Heart right ventricle (tissue), 16 donors: Measurements from ENCODE around the gene NFIB. TPM values are rescaled to one million over a fixed set of nuclear protein-coding genes. Genes with fewer than 3 reads are reported as not detected.

ENCODE experiments used
- ATAC-seq, 8 donors: fragments of 200-7000 bp; cut with Tn5 transposase; one replicate each; pipeline ENCODE4 v1.9.1; 2020; ENCODE audit warnings: mild to moderate bottlenecking in 8 of 8, moderate library complexity in 8 of 8, moderate number of reproducible peaks in 1 of 8
- DNase-seq, 2 donors: peaks; one replicate each; pipeline ENCODE4 v3.0.0-alpha.2; 2020
- H3K27ac ChIP-seq, 10 donors: fragments of 200-600 bp; sonication (generic) in 2 of 10; one replicate each; pipeline versions ENCODE4 v1.5.0 to v1.8.0; 2020 to 2022; ENCODE audit warnings: mild to moderate bottlenecking in 3 of 10
- H3K27me3 ChIP-seq, 7 donors: fragments of 200-600 bp; one replicate each; pipeline ENCODE4 v1.8.0; 2021 to 2022; ENCODE audit warnings: mild to moderate bottlenecking in 2 of 7
- H3K36me3 ChIP-seq, 9 donors: fragments of 200-600 bp; sonication (generic) in 1 of 9; one replicate each; pipeline versions ENCODE4 v1.5.0 to v1.8.0; 2020 to 2022; ENCODE audit warnings: mild to moderate bottlenecking in 2 of 9
- H3K4me1 ChIP-seq, 9 donors: fragments of 200-600 bp; sonication (generic) in 1 of 9; one replicate each; pipeline versions ENCODE4 v1.5.0 to v1.8.0; 2020 to 2022; ENCODE audit warnings: mild to moderate bottlenecking in 4 of 9
- H3K4me3 ChIP-seq, 10 donors: fragments of 200-600 bp; sonication (generic) in 2 of 10; one replicate each; pipeline versions ENCODE4 v1.5.0 to v1.8.0; 2020 to 2022; ENCODE audit warnings: mild to moderate bottlenecking in 7 of 10, moderate library complexity in 2 of 10
- H3K9me3 ChIP-seq, 11 donors: fragments of 200-600 bp in 10 of 11; sonication (generic) in 2 of 11; one replicate each; pipeline versions ENCODE4 v1.5.0 to v1.8.0; 2013 to 2022; ENCODE audit warnings: mild to moderate bottlenecking in 2 of 11, control low read depth in 1 of 11, moderate library complexity in 1 of 11
- CTCF ChIP-seq, 9 donors: fragments of 200-600 bp; sonication (generic) in 2 of 9; IDR thresholded peaks; one replicate each; pipeline versions ENCODE4 v1.5.0 to v1.8.0; 2021 to 2022; ENCODE audit warnings: antibody characterized with exemption in 9 of 9, mild to moderate bottlenecking in 5 of 9, moderate library complexity in 1 of 9
- WGBS, 2 donors: extraction: QIAGEN DNeasy Blood & Tissue Kit; methylation state at CpG; one replicate each; pipeline ENCODE4 v1.1.7; 2013; ENCODE audit warnings: inconsistent platforms in 1 of 2; 5-methylcytosine and 5-hydroxymethylcytosine counted together
- intact Hi-C, 10 donors: fragments of 100-400 bp; cut with DNase I; formaldehyde crosslinking; loops; one replicate each; pipeline versions ENCODE4 v1.11.1 to v1.14.2; 2022
- polyA plus RNA-seq, 2 donors: library from polyadenylated mRNA; stranded (reverse); fragments of 200-250 nt; gene quantifications; one replicate each; pipeline ENCODE4 v1.2.3, GENCODE V29; 2013
- total RNA-seq, 10 donors: library from RNA; stranded (reverse); fragmentation: NEBNext Ultra II Directional in 3 of 10; extraction: Animal tissue kit (Norgen Biotek cat#: 25700) in 3 of 10; gene quantifications; one replicate each; pipeline versions ENCODE4 v1.2.1 to v1.2.4, GENCODE V29; 2021 to 2023
- donor health status: Arrhythmogenic right ventricular cardiomyopathy.
- donor health status: ischemic (EF 13 %, LVEDD 7.1; RV severe dilation, severe dysfunction).
- donor health status: healthy with polysubstance abuse.
- donor health status: DM: no; HTN: yes; CAD: no.
- donor health status: DM: no; HTN: no; CAD: no.
- donor health status: ischemic (EF 25% LVEDD 6.9; RV normal size, moderate dysfunction).
- donor health status: ischemic (EF 25% LVEDD 5.7; RV mildly dilated, moderate dysfunction).
- donor health status: healthy.
- donor health status: DM: yes; HTN: yes; CAD: no.
- donor health status: Ischemic cardiomyopathy.
- donor health status: ischemic (EF 35%, LVEDD 5.7; RV mildly dilated, moderate dysfunction).
- donor health status: nonischemic (EF 11% LVEDD 7.7; RV severe dilation, severe dysfunction).
- donor health status: DM: yes; HTN: yes; CAD: no.
- donor health status: PGD.
- donor health status: ischemic (EF 29% LVEDD 5.4; RV normal size, mild dysfunction).
- donor health status: nonischemic (EF 23%, LVEDD 6.1; RV moderate dilation, normal function).

The NFIB gene
- total and polyA plus RNA-seq, 12 donors, result 16.7 to 145 (median 124) TPM

- Histone ChIP-seq H3K27ac (no peak overlapping the region), H3K4me3 (no peak overlapping the region), H3K9me3 (no peaks in the 10 kb centered on the region), H3K27me3 (no peaks in the 10 kb centered on the region), H3K36me3 (peaks cover 0 to 52% (median 0%) of the 10 kb centered on the region in 9 donors), H3K4me1 (peaks cover 6 to 42% (median 17%) of the 10 kb centered on the region in 9 donors)
- TF ChIP-seq CTCF (IDR thresholded peaks at IDR 0.05), result no peak
- no peak for DNase-seq
- intact Hi-C loops, result loop anchor here in 1 of 10 donors (10.0 kb wide), 1 partner anchor 59 kb away; no protein-coding TSS in a partner anchor
- no peak for ATAC-seq
- WGBS, 2 donors, result 93 to 94% methylated on average over 3 of the region's 3 CpGs
Observed at GRCh38 chr9:14136047-14136635, 177.8 kb downstream of the NFIB start.

- Histone ChIP-seq H3K4me1 (peaks cover 6 to 37% (median 18%) of the 10 kb centered on the region in 9 donors), H3K4me3 (no peak overlapping the region), H3K9me3 (no peaks in the 10 kb centered on the region), H3K27me3 (no peaks in the 10 kb centered on the region), H3K27ac (no peak overlapping the region), H3K36me3 (peaks cover 0 to 59% (median 0%) of the 10 kb centered on the region in 9 donors)
- ATAC-seq, result no peak
- TF ChIP-seq CTCF (IDR thresholded peaks at IDR 0.05), result no peak
- DNase-seq, result no peak
- intact Hi-C loops, result loop anchor here in 1 of 10 donors (10.0 kb wide), 1 partner anchor 59 kb away; no protein-coding TSS in a partner anchor
- 65 to 70% methylated on average over 1 of the region's 1 CpG for WGBS, 2 donors
Observed at GRCh38 chr9:14135421-14135820, 178.5 kb downstream of the NFIB start.

- Histone ChIP-seq H3K27ac (peak overlapping the region in 6 of 10 donors; percentile 3 to 30 (median 5)), H3K27me3 (no peaks in the 10 kb centered on the region), H3K9me3 (no peaks in the 10 kb centered on the region), H3K4me1 (peaks cover 0 to 29% (median 13%) of the 10 kb centered on the region in 9 donors), H3K4me3 (no peak overlapping the region), H3K36me3 (peaks cover 0 to 65% (median 0%) of the 10 kb centered on the region in 9 donors)
- no peak for DNase-seq
- ATAC-seq, result peak in 4 of 8 donors; percentile 27 to 49 (median 38)
- intact Hi-C loops, result loop anchor here in 1 of 10 donors (10.0 kb wide), 1 partner anchor 61 kb away; no protein-coding TSS in a partner anchor
- no peak for TF ChIP-seq CTCF (IDR thresholded peaks at IDR 0.05)
Observed at GRCh38 chr9:14133394-14133793, 180.5 kb downstream of the NFIB start.

GRCh38 chr9:14132775-14133174 lies 181.2 kb downstream of the NFIB start:
- no peaks in the 10 kb centered on the region for H3K9me3 ChIP-seq
- peaks cover under 1 to 29% (median 13%) of the 10 kb centered on the region in 9 donors for H3K4me1 ChIP-seq
- TF ChIP-seq CTCF (IDR thresholded peaks at IDR 0.05), result no peak
- peak overlapping the region in 2 of 10 donors; percentile 3 to 5 for H3K27ac ChIP-seq
- H3K4me3 ChIP-seq, result no peak overlapping the region
- intact Hi-C loops, result loop anchor here in 1 of 10 donors (10.0 kb wide), 1 partner anchor 62 kb away; no protein-coding TSS in a partner anchor
- H3K27me3 ChIP-seq, result no peaks in the 10 kb centered on the region
- no peak for DNase-seq
- 87 to 89% methylated on average over 2 of the region's 2 CpGs for WGBS, 2 donors
- no peak for ATAC-seq
- peaks cover 0 to 67% (median 0%) of the 10 kb centered on the region in 9 donors for H3K36me3 ChIP-seq
